ENCODE data around the gene OR51B2.
A peak's percentile ranks its signal among the peaks of the same experiment; 100 is the strongest.

OR51B2 gene

DNA sequence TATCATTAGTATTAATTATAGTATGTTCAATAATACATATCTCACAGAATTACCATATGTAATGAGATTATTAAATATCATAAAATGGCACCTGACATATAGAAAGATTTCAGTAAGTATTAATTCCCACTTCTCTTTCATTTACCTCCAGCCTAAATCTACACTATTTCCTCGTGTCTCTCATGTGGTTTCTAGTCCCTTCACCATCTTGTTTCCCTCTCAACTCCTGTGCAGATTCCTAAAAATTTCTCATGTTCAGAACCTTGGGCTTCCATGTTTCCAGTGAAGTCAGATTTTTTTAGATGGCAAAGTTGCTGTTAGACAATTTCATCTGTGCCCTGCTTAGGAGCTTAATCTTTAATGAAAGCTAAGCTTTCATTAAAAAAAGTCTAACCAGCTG is 40.2 kb downstream of the OR51B2 start:
- DNase-seq (ENCODE audit: low read depth) = no peak

DNA sequence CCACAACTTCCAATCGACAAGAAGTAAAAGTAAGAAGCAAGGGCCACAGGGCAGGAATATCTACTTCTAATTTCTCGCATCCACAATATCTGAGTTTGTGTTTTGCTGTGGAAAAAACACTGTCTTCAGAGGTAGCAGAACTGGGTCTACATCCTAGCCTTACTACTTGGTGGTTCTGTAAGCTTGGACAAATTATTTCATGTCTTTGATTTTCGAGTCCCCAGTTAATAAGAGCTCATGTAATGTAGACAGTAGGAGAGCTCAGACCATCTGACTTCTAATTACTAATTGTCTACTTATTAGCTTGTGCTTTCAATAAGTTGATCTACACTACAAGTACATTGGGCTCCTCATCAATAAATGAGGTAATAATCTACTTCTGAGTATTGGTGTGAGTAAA is 41.0 kb downstream of the OR51B2 start:
- no peak for DNase-seq (ENCODE audit: low read depth)

DNA sequence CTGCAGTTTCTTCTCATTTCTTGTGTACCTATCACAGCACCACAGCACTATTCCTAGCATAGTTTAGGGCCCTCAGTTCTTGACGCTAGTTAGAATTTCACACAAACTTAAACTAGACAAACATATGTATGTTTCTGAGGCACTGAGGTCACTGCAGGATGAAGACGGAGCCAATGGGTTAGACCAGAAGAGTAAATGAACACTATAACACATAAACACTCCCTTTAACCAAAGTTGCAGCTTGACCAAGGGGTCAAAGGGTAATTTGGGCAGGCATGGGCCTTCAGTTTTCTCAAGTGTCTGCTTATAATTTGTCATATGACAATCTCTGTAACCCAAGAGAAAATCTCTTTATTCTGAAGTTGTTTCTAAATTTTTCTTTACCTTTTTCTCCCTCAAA is 41.5 kb downstream of the OR51B2 start:
- no peak for DNase-seq (ENCODE audit: low read depth)

DNA sequence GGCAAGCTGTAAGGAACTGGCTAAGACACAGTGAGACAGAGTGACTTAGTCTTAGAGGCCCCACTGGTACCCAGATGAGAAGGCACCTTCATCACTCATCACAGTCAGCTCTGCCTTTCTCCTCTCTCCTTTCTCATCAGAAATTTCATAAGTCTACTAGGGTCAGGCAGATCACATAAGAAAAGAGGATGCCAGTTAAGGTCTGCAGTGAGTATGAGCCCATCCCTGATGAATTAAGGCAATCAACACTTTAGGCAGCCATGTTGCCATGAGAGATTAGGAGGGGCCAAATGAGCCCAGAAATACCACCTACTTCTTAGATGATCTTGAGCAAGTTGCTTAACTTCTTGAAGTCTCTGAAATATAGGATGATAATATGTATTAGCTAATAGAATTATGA is 42.5 kb downstream of the OR51B2 start:
- DNase-seq (ENCODE audit: low read depth) = no peak

DNA sequence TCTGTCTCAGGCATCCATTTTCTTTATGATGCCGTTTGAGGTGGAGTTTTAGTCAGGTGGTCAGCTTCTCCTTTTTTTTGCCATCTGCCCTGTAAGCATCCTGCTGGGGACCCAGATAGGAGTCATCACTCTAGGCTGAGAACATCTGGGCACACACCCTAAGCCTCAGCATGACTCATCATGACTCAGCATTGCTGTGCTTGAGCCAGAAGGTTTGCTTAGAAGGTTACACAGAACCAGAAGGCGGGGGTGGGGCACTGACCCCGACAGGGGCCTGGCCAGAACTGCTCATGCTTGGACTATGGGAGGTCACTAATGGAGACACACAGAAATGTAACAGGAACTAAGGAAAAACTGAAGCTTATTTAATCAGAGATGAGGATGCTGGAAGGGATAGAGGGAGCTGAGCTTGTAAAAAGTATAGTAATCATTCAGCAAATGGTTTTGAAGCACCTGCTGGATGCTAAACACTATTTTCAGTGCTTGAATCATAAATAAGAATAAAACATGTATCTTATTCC is 43.5 kb downstream of the OR51B2 start:
- DNase-seq (ENCODE audit: low read depth) = peak; percentile 100

DNA sequence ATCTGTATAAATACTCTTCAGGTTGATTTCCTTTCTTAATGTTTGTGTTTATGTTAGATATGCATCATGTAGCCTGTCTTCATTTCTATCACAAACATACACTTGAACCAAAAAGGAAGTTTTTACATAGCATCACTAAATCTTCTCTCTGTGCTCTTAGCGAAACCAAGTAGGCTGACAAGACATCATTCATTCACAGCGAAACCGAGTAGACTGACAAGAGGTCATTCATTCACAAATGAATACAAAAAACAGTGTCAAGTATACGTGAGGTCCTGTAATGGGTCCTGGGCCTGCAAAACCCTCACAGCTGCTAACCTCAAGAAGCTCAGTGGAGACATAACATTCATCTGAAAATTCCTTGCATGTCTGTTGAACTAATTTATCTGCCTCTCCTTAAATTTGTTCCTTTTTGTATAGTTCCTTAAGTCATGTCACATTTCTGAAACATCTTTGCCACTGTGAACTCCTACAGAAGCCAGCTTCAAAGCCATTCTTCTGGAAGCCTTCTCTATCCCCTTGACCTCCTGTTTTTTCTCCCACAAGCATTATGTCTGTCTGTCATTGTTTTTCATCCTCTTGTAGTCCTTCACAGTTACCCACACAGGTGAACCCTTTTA is 44.5 kb downstream of the OR51B2 start:
- no peak for DNase-seq (ENCODE audit: low read depth)

DNA sequence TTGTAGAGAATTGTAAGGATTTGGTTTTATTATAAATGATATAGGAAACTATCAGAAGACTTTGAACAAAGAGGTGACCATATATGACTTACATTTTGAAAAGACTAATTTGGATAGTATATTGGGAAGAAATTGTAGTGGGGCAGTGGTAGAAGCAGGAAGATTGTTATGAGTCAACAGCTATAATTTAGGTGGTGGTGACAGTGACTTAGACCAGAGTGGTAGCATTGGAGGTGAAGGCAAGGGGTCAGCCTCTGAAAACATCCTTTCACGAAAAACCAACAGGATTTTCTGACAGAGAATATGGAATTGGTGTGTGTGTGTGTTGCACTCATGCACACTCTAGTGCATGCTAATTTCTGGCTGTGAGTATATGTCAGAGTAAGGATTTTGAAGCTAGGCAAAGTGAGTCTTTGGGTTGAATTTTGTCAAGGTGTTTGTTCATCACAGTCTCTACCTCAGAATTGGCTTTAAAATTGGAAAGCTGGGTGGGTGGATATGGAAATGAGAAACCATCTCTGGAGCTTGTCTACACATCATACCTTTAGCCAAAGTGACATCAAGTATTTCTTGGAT is 46.2 kb downstream of the OR51B2 start:
- no peak for DNase-seq (ENCODE audit: low read depth)

DNA sequence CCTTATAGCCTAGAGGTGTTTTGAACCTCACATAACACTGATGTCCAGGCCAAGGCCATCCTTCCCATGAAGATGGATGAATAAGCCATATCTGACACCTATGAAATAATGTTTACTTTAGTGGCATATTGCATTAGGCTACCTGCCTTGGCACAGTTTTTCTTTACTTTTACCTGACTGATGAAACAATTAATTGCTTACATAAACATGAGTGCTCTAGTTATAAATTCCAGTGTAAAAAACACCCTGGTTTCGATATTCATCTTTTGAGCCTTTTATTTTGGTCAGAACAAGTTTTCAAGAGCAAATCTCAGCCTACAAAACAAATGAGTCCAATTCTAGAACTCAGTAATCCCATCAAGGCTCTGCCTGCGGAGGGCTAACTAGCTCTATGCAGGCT is 47.4 kb downstream of the OR51B2 start:
- DNase-seq (ENCODE audit: low read depth) = no peak

DNA sequence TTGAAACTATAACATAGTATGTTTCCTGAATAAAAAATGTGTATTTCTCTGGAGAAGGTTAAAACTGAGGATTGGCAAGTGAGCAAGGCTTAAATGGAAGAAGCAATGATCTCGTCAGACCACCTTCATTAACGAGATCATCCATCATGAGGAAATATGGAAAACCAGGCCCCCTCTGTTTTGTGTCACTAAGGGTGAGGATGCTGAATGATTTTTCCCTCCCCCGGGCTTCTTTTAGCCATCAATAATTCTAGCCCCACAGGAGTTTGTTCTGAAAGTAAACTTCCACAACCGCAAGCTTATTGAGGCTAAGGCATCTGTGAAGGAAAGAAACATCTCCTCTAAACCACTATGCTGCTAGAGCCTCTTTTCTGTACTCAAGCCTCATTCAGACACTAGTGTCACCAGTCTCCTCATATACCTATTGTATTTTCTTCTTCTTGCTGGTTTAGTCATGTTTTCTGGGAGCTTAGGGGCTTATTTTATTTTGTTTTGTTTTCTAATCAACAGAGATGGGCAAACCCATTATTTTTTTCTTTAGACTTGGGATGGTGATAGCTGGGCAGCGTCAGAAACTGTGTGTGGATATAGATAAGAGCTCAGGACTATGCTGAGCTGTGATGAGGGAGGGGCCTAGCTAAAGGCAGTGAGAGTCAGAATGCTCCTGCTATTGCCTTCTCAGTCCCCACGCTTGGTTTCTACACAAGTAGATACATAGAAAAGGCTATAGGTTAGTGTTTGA is 48.6 kb downstream of the OR51B2 start:
- no peak for DNase-seq (ENCODE audit: low read depth)

DNA sequence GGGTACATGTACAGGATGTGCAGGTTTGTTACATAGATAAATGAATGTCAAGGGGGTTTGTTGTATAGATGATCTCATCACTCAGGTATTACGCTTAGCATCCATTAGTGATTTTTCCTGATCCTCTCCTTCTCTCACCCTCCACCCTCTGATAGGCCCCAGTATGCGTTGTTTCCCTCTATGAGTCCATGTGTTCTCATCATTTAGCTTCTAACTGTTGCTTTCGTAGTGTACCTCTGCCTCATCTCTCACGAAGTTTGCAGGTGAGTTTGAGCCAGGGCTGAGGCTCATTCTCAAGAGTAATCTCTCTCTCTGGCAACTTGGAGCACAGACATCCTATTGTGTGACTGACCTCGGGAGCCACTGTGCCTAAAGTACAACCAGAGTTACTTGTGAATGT is 49.7 kb downstream of the OR51B2 start:
- DNase-seq (ENCODE audit: low read depth) = no peak
